HG02852 (cell line): ENCODE data around the gene CCL17.
A peak's percentile ranks its signal among the peaks of the same experiment; 100 is the strongest.
"Not testable (repeated sequence)": the region's sequence is repeated elsewhere in the genome, so short reads cannot be mapped to it uniquely, and the experiment has no call there.

Experiments
- ATAC-seq: cut with Tn5 transposase; IDR thresholded peaks from one replicate; pipeline ENCODE4 v1.9.1; 2021; ENCODE audit warnings: mild to moderate bottlenecking, moderate library complexity; ENCODE audit not compliant: unreplicated experiment

CCL17 gene

GRCh38 chr16:57403965-57404817, at the start of gene CCL17:
CCL17 (plus strand) TSS chr16:57404767; CDS start chr16:57413933, 9,166 bp downstream.
- no peak for ATAC-seq

- no peak for ATAC-seq
Observed at GRCh38 chr16:57355898-57356414, 48.6 kb upstream of the CCL17 start.

GRCh38 chr16:57356547-57356946, 48.0 kb upstream of the CCL17 start:
- ATAC-seq = no peak

- no peak for ATAC-seq
Observed at GRCh38 chr16:57357330-57358085, 47.1 kb upstream of the CCL17 start.

- ATAC-seq = peak; percentile 6
Observed at GRCh38 chr16:57358086-57358420, 46.5 kb upstream of the CCL17 start.

- ATAC-seq = peak; percentile 48
Observed at GRCh38 chr16:57358527-57359095, 46.0 kb upstream of the CCL17 start, which contains the start of gene CCL22. CCL22 (plus strand) TSS chr16:57358783; CDS start chr16:57358817, 34 bp downstream.

GRCh38 chr16:57360321-57360935, 44.1 kb upstream of the CCL17 start:
- no peak for ATAC-seq

- ATAC-seq = no peak
Observed at GRCh38 chr16:57361404-57361803, 43.2 kb upstream of the CCL17 start.

- ATAC-seq = no peak
Observed at GRCh38 chr16:57364143-57364542, 40.4 kb upstream of the CCL17 start.

GRCh38 chr16:57366544-57367040, 38.0 kb upstream of the CCL17 start:
- no peak for ATAC-seq

GRCh38 chr16:57367116-57367752, 37.3 kb upstream of the CCL17 start:
- ATAC-seq = no peak

GRCh38 chr16:57371494-57372371, 32.8 kb upstream of the CCL17 start:
- no peak for ATAC-seq

- ATAC-seq = no peak
Observed at GRCh38 chr16:57372372-57373116, 32.0 kb upstream of the CCL17 start, which contains the start of gene CX3CL1. CX3CL1 (plus strand) TSS chr16:57372490; CDS start chr16:57372569, 79 bp downstream.

GRCh38 chr16:57373117-57373947, 31.2 kb upstream of the CCL17 start:
- ATAC-seq = no peak

- ATAC-seq = no peak
Observed at GRCh38 chr16:57374067-57374534, 30.5 kb upstream of the CCL17 start.

- ATAC-seq = not testable (repeated sequence)
Observed at GRCh38 chr16:57374925-57375465, 29.6 kb upstream of the CCL17 start.

GRCh38 chr16:57376313-57376818, 28.2 kb upstream of the CCL17 start:
- ATAC-seq = no peak
